Caco-2 (cell line): ENCODE results near the gene GRID1. TPM values are rescaled to one million over a fixed set of nuclear protein-coding genes. Genes with fewer than 3 reads are reported as not detected.

Experiments used
- BruUV-seq: library from RNA; stranded (reverse); fragments of 400-500 nt; replicated peaks from 2 replicates; lab custom pipeline; 2021; lab: Mats Ljungman, UMichigan
- CTCF ChIA-PET: fragments of 300-600 bp; sonication (Branson Sonifier 250); formaldehyde crosslinking; loops from one replicate; lab custom pipeline; 2022; ENCODE audit warnings: antibody characterized with exemption; lab: Charles Lee
- POLR2A ChIA-PET: fragments of 300-600 bp; sonication (Branson Sonifier 250); formaldehyde crosslinking; loops from one replicate; lab custom pipeline; 2022; ENCODE audit warnings: antibody characterized with exemption; lab: Charles Lee
- DNase-seq, 2 experiments: peaks; one replicate each; pipeline versions ENCODE4 v3.0.0 to v3.0.0-alpha.2; 2020 to 2022
- H3K27me3 ChIP-seq: replicated peaks from 2 replicates; pipeline ENCODE4 v1.6.0; 2011; ENCODE audit warnings: low read length; ENCODE audit not compliant: control insufficient read depth, insufficient read depth
- H3K36me3 ChIP-seq: 2 replicates; pipeline ENCODE4 v1.5.1; 2011; ENCODE audit warnings: low read length; ENCODE audit not compliant: control insufficient read depth, insufficient read depth
- H3K4me1 ChIP-seq: fragments of 250-450 bp; sonication (Bioruptor Pico); 2 replicates; pipeline ENCODE4 v1.5.1; 2020; ENCODE audit warnings: mild to moderate bottlenecking
- H3K4me3 ChIP-seq: 2 replicates; pipeline ENCODE4 v1.5.1; 2011; ENCODE audit warnings: low read depth, mild to moderate bottlenecking, control low read depth, low read length
- H3K9me3 ChIP-seq: fragments of 250-450 bp; sonication (Bioruptor Pico); 2 replicates; pipeline ENCODE4 v1.5.1; 2020; ENCODE audit warnings: mild to moderate bottlenecking, moderate library complexity
- H3K27ac Mint-ChIP-seq: one replicate; pipeline ENCODE4 v1.8.0; 2022; ENCODE audit warnings: mixed read lengths; ENCODE audit not compliant: unreplicated experiment
- H3K27me3 Mint-ChIP-seq: one replicate; pipeline ENCODE4 v1.8.0; 2022; ENCODE audit warnings: mixed read lengths; ENCODE audit not compliant: insufficient read depth, unreplicated experiment
- H3K36me3 Mint-ChIP-seq: one replicate; pipeline ENCODE4 v1.8.0; 2022; ENCODE audit warnings: mild to moderate bottlenecking, mixed read lengths; ENCODE audit not compliant: insufficient read depth, unreplicated experiment
- H3K4me1 Mint-ChIP-seq: one replicate; pipeline ENCODE4 v1.8.0; 2022; ENCODE audit warnings: low read depth, mixed read lengths; ENCODE audit not compliant: unreplicated experiment
- H3K4me3 Mint-ChIP-seq: one replicate; pipeline ENCODE4 v1.8.0; 2022; ENCODE audit warnings: mild to moderate bottlenecking, moderate library complexity, mixed read lengths; ENCODE audit not compliant: unreplicated experiment
- H3K9me3 Mint-ChIP-seq: one replicate; pipeline ENCODE4 v1.8.0; 2022; ENCODE audit warnings: mixed read lengths; ENCODE audit not compliant: unreplicated experiment
- intact Hi-C: fragments of 100-400 bp; cut with micrococcal nuclease; formaldehyde crosslinking; loops from one replicate; pipeline ENCODE4 v1.10.0; 2022; ENCODE audit not compliant: unreplicated experiment
- total RNA-seq: library from RNA; stranded (reverse); gene quantifications from 2 replicates; pipeline ENCODE4 v1.2.3, GENCODE V29; 2022
- TF ChIP-seq, protein P1 (sequence below), 2 experiments: fragments of 200-600 bp in 1 of 2; IDR thresholded peaks; 1 replicate in 1 of 2; 2 replicates in 1 of 2; pipeline versions ENCODE4 v1.5.1 to v1.8.0; 2011 to 2022; ENCODE audit warnings: antibody characterized with exemption in 1 of 2, control low read depth in 1 of 2, inconsistent platforms in 1 of 2, low read depth in 1 of 2, low read length in 1 of 2, mild to moderate bottlenecking in 1 of 2, moderate library complexity in 1 of 2; ENCODE audit not compliant: insufficient read depth in 1 of 2, severe bottlenecking in 1 of 2, unreplicated experiment in 1 of 2

The GRID1 gene
- total RNA-seq, 1 experiment from 2014 or later: 8.0 TPM

DNA sequence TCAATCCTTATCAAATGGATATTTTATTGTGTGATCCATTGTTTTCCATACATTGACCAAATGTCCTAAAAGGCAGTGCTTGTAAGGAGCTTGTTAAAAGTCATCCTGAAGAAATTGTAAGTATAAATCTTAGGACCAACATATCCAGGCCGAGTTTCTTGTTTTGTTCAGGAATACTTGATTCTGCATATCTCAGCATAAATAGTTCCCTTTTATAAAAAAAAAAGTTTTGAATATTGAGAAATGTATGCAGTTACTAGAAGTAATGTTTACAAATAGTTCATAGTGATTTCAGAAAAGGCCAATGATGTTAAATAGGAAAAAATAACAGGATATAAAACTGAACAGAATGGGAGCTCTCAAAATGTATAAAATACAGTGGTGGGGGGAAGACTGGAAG is 6.6 kb downstream of the GRID1 start:
- DNase-seq: no peak
- no peak overlapping the region for H3K27ac Mint-ChIP-seq
- H3K9me3 ChIP-seq: no peaks in the 10 kb centered on the region
- no peak overlapping the region for H3K4me3 Mint-ChIP-seq
- peaks cover 17% of the 10 kb centered on the region for H3K4me1 Mint-ChIP-seq
- H3K4me1 ChIP-seq: peaks cover 24% of the 10 kb centered on the region
- no peak overlapping the region for H3K4me3 ChIP-seq
- no peaks in the 10 kb centered on the region for H3K36me3 Mint-ChIP-seq
- H3K27me3 ChIP-seq: no peaks in the 10 kb centered on the region
- intact Hi-C loops: no loop called here
- BruUV-seq: no TSS peak
- H3K36me3 ChIP-seq: no peaks in the 10 kb centered on the region
- ChIA-PET POLR2A (no interaction called here), CTCF (interaction anchor here (4.6 kb wide), 1 partner anchor 11 kb away, joined by 35 read pairs; no protein-coding TSS in a partner anchor)
- no peaks in the 10 kb centered on the region for H3K9me3 Mint-ChIP-seq
- TF ChIP-seq, protein P1, sequence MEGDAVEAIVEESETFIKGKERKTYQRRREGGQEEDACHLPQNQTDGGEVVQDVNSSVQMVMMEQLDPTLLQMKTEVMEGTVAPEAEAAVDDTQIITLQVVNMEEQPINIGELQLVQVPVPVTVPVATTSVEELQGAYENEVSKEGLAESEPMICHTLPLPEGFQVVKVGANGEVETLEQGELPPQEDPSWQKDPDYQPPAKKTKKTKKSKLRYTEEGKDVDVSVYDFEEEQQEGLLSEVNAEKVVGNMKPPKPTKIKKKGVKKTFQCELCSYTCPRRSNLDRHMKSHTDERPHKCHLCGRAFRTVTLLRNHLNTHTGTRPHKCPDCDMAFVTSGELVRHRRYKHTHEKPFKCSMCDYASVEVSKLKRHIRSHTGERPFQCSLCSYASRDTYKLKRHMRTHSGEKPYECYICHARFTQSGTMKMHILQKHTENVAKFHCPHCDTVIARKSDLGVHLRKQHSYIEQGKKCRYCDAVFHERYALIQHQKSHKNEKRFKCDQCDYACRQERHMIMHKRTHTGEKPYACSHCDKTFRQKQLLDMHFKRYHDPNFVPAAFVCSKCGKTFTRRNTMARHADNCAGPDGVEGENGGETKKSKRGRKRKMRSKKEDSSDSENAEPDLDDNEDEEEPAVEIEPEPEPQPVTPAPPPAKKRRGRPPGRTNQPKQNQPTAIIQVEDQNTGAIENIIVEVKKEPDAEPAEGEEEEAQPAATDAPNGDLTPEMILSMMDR (IDR thresholded peaks at IDR 0.05; ENCODE audit: insufficient read depth in 1 of 2, low read depth in 1 of 2, low read length in 1 of 2, severe bottlenecking in 1 of 2, unreplicated experiment in 1 of 2): no peak
- H3K27me3 Mint-ChIP-seq: no peaks in the 10 kb centered on the region

DNA sequence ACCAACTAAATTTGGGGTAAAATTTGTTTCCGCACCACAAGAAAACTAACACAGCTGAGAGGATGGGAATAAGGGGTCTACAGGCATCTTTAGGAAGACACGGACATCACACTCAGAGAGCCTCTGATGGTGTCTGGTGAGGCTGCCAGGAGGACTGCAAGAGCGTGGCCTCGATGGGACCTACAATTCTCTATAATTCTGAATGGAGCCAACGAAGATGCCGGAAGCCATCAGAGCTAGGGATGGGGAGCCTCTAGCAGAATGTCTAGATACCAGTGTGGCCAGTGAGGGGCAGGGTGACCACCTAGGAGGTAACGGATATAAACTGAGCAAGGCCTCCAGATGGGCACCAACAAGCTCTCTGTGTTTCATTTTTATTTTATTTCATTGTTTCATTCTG is 7.5 kb downstream of the GRID1 start:
- TF ChIP-seq, protein P1 (IDR thresholded peaks at IDR 0.05; ENCODE audit: insufficient read depth in 1 of 2, low read depth in 1 of 2, low read length in 1 of 2, severe bottlenecking in 1 of 2, unreplicated experiment in 1 of 2): no peak
- CTCF ChIA-PET: interaction anchor here (4.6 kb wide), 1 partner anchor 10 kb away, joined by 35 read pairs; no protein-coding TSS in a partner anchor
- no peak overlapping the region for H3K4me3 Mint-ChIP-seq
- intact Hi-C loops: no loop called here
- Histone ChIP-seq H3K9me3 (no peaks in the 10 kb centered on the region), H3K4me1 (peaks cover 24% of the 10 kb centered on the region), H3K36me3 (no peaks in the 10 kb centered on the region), H3K4me3 (no peak overlapping the region), H3K27me3 (no peaks in the 10 kb centered on the region)
- H3K27me3 Mint-ChIP-seq: no peaks in the 10 kb centered on the region
- H3K4me1 Mint-ChIP-seq: peaks cover 17% of the 10 kb centered on the region
- peak in 1 of 2 experiments; percentile 12 for DNase-seq
- no peak overlapping the region for H3K27ac Mint-ChIP-seq
- POLR2A ChIA-PET: no interaction called here
- H3K36me3 Mint-ChIP-seq: no peaks in the 10 kb centered on the region
- BruUV-seq: no TSS peak
- no peaks in the 10 kb centered on the region for H3K9me3 Mint-ChIP-seq

DNA sequence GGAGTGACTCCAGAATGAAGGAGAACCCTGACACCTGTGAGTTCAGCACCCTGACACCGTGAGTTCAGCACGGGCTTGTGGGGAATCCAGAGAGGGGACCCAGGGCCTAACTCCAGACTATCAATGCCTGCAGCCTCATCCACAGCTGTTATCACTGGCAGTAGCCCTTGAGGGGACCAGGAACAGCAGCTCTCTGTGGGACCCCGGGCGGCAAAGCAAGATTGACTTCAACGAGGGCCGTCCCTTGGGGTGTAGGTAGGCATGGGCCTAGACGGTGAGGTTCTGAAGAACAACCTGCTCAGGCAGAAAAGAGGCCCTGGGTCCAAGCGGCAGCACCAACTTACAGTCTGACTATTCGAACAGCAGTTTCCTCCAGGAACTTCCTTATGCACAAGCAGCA is 8.9 kb downstream of the GRID1 start:
- TF ChIP-seq, protein P1 (IDR thresholded peaks at IDR 0.05; ENCODE audit: insufficient read depth in 1 of 2, low read depth in 1 of 2, low read length in 1 of 2, severe bottlenecking in 1 of 2, unreplicated experiment in 1 of 2): no peak
- Mint-ChIP-seq H3K4me1 (peaks cover 14% of the 10 kb centered on the region), H3K27me3 (no peaks in the 10 kb centered on the region), H3K4me3 (no peak overlapping the region), H3K9me3 (no peaks in the 10 kb centered on the region), H3K27ac (no peak overlapping the region), H3K36me3 (no peaks in the 10 kb centered on the region)
- Histone ChIP-seq H3K4me3 (no peak overlapping the region), H3K27me3 (no peaks in the 10 kb centered on the region), H3K36me3 (no peaks in the 10 kb centered on the region), H3K9me3 (no peaks in the 10 kb centered on the region), H3K4me1 (peaks cover 22% of the 10 kb centered on the region)
- peak in 1 of 2 experiments; percentile 19 for DNase-seq
- no TSS peak for BruUV-seq
- CTCF ChIA-PET: interaction anchor here (0.9 kb wide), 1 partner anchor 9 kb away, joined by 4 read pairs; no protein-coding TSS in a partner anchor
- POLR2A ChIA-PET: no interaction called here
- intact Hi-C loops: no loop called here
